A673 (cell line): ENCODE results near the gene ATOH8. TPM values are rescaled to one million over a fixed set of nuclear protein-coding genes. Genes with fewer than 3 reads are reported as not detected.

Experiments used
- BruUV-seq: library from RNA; stranded (reverse); fragments of 400-500 nt; replicated peaks from 2 replicates; lab custom pipeline; 2021; lab: Mats Ljungman, UMichigan
- CTCF ChIA-PET: fragments of 300-600 bp; sonication (Branson Sonifier 250); formaldehyde crosslinking; loops from one replicate; lab custom pipeline; 2022; ENCODE audit warnings: antibody characterized with exemption; lab: Charles Lee
- POLR2A ChIA-PET: fragments of 300-600 bp; sonication (Branson Sonifier 250); formaldehyde crosslinking; loops from one replicate; lab custom pipeline; 2022; ENCODE audit warnings: antibody characterized with exemption; ENCODE audit not compliant: low non-redundant PET; lab: Charles Lee
- DNase-seq: peaks from one replicate; pipeline ENCODE4 v3.0.0-alpha.2; 2015; ENCODE audit warnings: low spot score
- H3K27ac ChIP-seq: fragments of 200-600 bp; sonication (generic); 2 replicates; pipeline ENCODE4 v1.5.1; 2016; ENCODE audit warnings: mixed run types, low read depth, mild to moderate bottlenecking, mixed read lengths, antibody characterized with exemption, low read length; ENCODE audit not compliant: poor library complexity, severe bottlenecking
- H3K27me3 ChIP-seq: fragments of 200-600 bp; sonication (generic); replicated peaks from 2 replicates; pipeline ENCODE4 v1.6.1; 2017; ENCODE audit warnings: mixed run types, low read depth, mild to moderate bottlenecking, mixed read lengths, antibody characterized with exemption, low read length; ENCODE audit not compliant: insufficient read depth, poor library complexity
- H3K36me3 ChIP-seq: fragments of 200-600 bp; sonication (generic); 2 replicates; pipeline ENCODE4 v1.6.1; 2016; ENCODE audit warnings: mixed run types, mild to moderate bottlenecking, mixed read lengths, antibody characterized with exemption, low read length; ENCODE audit not compliant: insufficient read depth, poor library complexity, severe bottlenecking
- H3K4me1 ChIP-seq: fragments of 200-600 bp; sonication (generic); 2 replicates; pipeline ENCODE4 v1.6.1; 2017; ENCODE audit warnings: mixed run types, mild to moderate bottlenecking, mixed read lengths, antibody characterized with exemption, low read length; ENCODE audit not compliant: insufficient read depth, poor library complexity, severe bottlenecking
- H3K4me3 ChIP-seq: fragments of 200-600 bp; sonication (generic); 2 replicates; pipeline ENCODE4 v1.5.1; 2016; ENCODE audit warnings: low read depth, mixed run types, mild to moderate bottlenecking, mixed read lengths, low read length; ENCODE audit not compliant: poor library complexity, severe bottlenecking
- H3K9me3 ChIP-seq: fragments of 200-600 bp; sonication (generic); 2 replicates; pipeline ENCODE4 v1.6.1; 2016; ENCODE audit warnings: mixed run types, low read depth, mild to moderate bottlenecking, mixed read lengths, antibody characterized with exemption, low read length; ENCODE audit not compliant: poor library complexity, severe bottlenecking
- CTCF ChIP-seq: fragments of 300-800, 200-600 bp; sonication (generic); conservative IDR thresholded peaks from 2 replicates; pipeline ENCODE4 v1.5.1; 2017; ENCODE audit warnings: low read depth, mild to moderate bottlenecking, antibody characterized with exemption, low read length, moderate library complexity, mixed read lengths
- EZH2 ChIP-seq: fragments of 200-600 bp; sonication (generic); IDR thresholded peaks from 2 replicates; pipeline ENCODE4 v1.6.1; 2017; ENCODE audit warnings: borderline replicate concordance, low read depth, mild to moderate bottlenecking, mixed read lengths, antibody characterized with exemption, low read length; ENCODE audit not compliant: poor library complexity, severe bottlenecking
- intact Hi-C: fragments of 100-400 bp; cut with micrococcal nuclease; formaldehyde crosslinking; loops from one replicate; pipeline ENCODE4 v1.10.0; 2022; ENCODE audit not compliant: unreplicated experiment
- total RNA-seq: library from RNA; stranded (reverse); gene quantifications from 2 replicates; pipeline ENCODE4 v1.2.3, GENCODE V29; 2021

ATOH8 gene
- total RNA-seq, 1 experiment from 2014 or later: 4.6 TPM

GRCh38 chr2:85779641-85780315, 26.0 kb downstream of the ATOH8 start:
- no TSS peak for BruUV-seq
- CTCF ChIA-PET: no interaction called here

GRCh38 chr2:85780316-85781012, 26.7 kb downstream of the ATOH8 start:
- Histone ChIP-seq H3K9me3 (no peaks in the 10 kb centered on the region), H3K4me1 (no peaks in the 10 kb centered on the region), H3K27ac (no peak overlapping the region), H3K36me3 (no peaks in the 10 kb centered on the region), H3K4me3 (no peak overlapping the region), H3K27me3 (no peaks in the 10 kb centered on the region)
- CTCF ChIA-PET: no interaction called here
- DNase-seq: no peak
- TF ChIP-seq EZH2: no peak
- no peak for TF ChIP-seq CTCF
- POLR2A ChIA-PET: no interaction called here
- BruUV-seq: no TSS peak
- intact Hi-C loops: no loop called here

More at GRCh38 chr2:85779641-85780315, 26.0 kb downstream of the ATOH8 start:
- H3K4me1 ChIP-seq: no peaks in the 10 kb centered on the region
- TF ChIP-seq EZH2: no peak
- no peak for TF ChIP-seq CTCF
- no peaks in the 10 kb centered on the region for H3K27me3 ChIP-seq
- no peaks in the 10 kb centered on the region for H3K36me3 ChIP-seq
- H3K4me3 ChIP-seq: no peak overlapping the region
- intact Hi-C loops: no loop called here
- DNase-seq: no peak
- no peaks in the 10 kb centered on the region for H3K9me3 ChIP-seq
- POLR2A ChIA-PET: no interaction called here
- H3K27ac ChIP-seq: no peak overlapping the region

GRCh38 chr2:85781013-85781332, 27.2 kb downstream of the ATOH8 start:
- CTCF ChIA-PET: no interaction called here

More at GRCh38 chr2:85781013-85781332, 27.2 kb downstream of the ATOH8 start:
- H3K9me3 ChIP-seq: no peaks in the 10 kb centered on the region
- no peaks in the 10 kb centered on the region for H3K4me1 ChIP-seq
- BruUV-seq: no TSS peak
- intact Hi-C loops: no loop called here
- H3K27ac ChIP-seq: no peak overlapping the region
- H3K4me3 ChIP-seq: no peak overlapping the region
- no peak for TF ChIP-seq CTCF
- TF ChIP-seq EZH2: no peak
- no peak for DNase-seq
- no peaks in the 10 kb centered on the region for H3K27me3 ChIP-seq
- POLR2A ChIA-PET: no interaction called here
- H3K36me3 ChIP-seq: no peaks in the 10 kb centered on the region
